ENCODE measurements around the gene UBE2B.

DNA sequence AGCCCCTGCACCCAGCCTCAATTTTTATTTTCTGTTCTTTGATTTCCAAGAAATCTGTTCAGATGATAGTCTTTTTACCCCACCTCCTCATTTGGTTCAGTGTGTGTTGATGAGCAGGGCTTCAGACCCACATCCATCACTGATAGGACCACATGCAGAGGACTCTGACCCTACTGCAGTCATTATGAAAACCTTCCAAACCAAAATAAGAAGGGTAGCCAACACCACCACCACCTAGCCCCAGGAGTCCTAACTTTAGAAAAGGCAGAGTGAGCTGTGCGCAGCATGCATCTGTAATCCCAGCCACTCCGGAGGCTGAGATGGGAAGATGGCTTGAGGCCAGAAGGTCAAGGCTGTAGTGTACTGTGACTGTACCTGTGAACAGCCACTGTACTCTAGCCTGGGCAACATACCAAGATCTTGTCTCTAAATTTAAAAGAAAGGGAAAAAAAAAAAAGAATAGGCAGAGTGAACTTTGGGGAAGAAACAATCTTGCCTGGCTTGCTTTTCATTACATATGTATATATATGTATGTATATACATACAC lies 27.3 kb downstream of the UBE2B start:
- TF ChIP-seq, protein P1, sequence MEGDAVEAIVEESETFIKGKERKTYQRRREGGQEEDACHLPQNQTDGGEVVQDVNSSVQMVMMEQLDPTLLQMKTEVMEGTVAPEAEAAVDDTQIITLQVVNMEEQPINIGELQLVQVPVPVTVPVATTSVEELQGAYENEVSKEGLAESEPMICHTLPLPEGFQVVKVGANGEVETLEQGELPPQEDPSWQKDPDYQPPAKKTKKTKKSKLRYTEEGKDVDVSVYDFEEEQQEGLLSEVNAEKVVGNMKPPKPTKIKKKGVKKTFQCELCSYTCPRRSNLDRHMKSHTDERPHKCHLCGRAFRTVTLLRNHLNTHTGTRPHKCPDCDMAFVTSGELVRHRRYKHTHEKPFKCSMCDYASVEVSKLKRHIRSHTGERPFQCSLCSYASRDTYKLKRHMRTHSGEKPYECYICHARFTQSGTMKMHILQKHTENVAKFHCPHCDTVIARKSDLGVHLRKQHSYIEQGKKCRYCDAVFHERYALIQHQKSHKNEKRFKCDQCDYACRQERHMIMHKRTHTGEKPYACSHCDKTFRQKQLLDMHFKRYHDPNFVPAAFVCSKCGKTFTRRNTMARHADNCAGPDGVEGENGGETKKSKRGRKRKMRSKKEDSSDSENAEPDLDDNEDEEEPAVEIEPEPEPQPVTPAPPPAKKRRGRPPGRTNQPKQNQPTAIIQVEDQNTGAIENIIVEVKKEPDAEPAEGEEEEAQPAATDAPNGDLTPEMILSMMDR (IDR thresholded peaks at IDR 0.05): no peak
- no peak for TF ChIP-seq POLR2A (IDR thresholded peaks at IDR 0.05)
